DND-41 (cell line): ENCODE results near the gene FHOD3.
"Not testable (repeated sequence)": the region's sequence is repeated elsewhere in the genome, so short reads cannot be mapped to it uniquely, and the experiment has no call there.

Source experiments
- ATAC-seq: fragments of 200-7000 bp; cut with Tn5 transposase; 3 replicates; pipeline ENCODE4 v1.9.1; 2021; ENCODE audit warnings: low read depth; ENCODE audit not compliant: insufficient read depth
- DNase-seq: peaks from one replicate; pipeline ENCODE4 v3.0.0-alpha.2; 2020
- H2AFZ ChIP-seq: 2 replicates; pipeline ENCODE4 v1.6.0; 2012; ENCODE audit warnings: low read depth, low read length
- H3K27ac ChIP-seq: 2 replicates; pipeline ENCODE4 v1.5.1; 2012; ENCODE audit warnings: low read length, inconsistent platforms
- H3K27me3 ChIP-seq: fragments of 200-600 bp; sonication (generic); 2 replicates; pipeline ENCODE4 v1.6.0; 2012; ENCODE audit warnings: low read length, mild to moderate bottlenecking, inconsistent platforms; ENCODE audit not compliant: insufficient read depth, poor library complexity
- H3K36me3 ChIP-seq: 2 replicates; pipeline ENCODE4 v1.5.1; 2012; ENCODE audit warnings: low read length, inconsistent platforms; ENCODE audit not compliant: insufficient read depth
- H3K4me1 ChIP-seq: 2 replicates; pipeline ENCODE4 v1.5.1; 2012; ENCODE audit warnings: mild to moderate bottlenecking, low read length; ENCODE audit not compliant: insufficient read depth
- H3K4me2 ChIP-seq: 2 replicates; pipeline ENCODE4 v1.6.0; 2012; ENCODE audit warnings: mild to moderate bottlenecking, moderate library complexity, low read length, inconsistent platforms; ENCODE audit not compliant: insufficient read depth
- H3K4me3 ChIP-seq, 2 experiments: fragments of 200-600 bp in 1 of 2; shearing (Covaris generic) in 1 of 2; 2 replicates each; pipeline ENCODE4 v1.5.1; 2012 to 2016; ENCODE audit warnings: inconsistent platforms in 2 of 2, low read length in 2 of 2, mild to moderate bottlenecking in 2 of 2, low read depth in 1 of 2, moderate library complexity in 1 of 2
- H3K79me2 ChIP-seq: 2 replicates; pipeline ENCODE4 v1.6.0; 2012; ENCODE audit warnings: low read length, inconsistent platforms; ENCODE audit not compliant: insufficient read depth
- H3K9ac ChIP-seq: 2 replicates; pipeline ENCODE4 v1.6.0; 2012; ENCODE audit warnings: low read depth, mild to moderate bottlenecking, inconsistent platforms, low read length, moderate library complexity
- H3K9me3 ChIP-seq: 2 replicates; pipeline ENCODE4 v1.5.1; 2012; ENCODE audit warnings: low read length, moderate library complexity, mild to moderate bottlenecking, inconsistent platforms; ENCODE audit not compliant: insufficient read depth, severe bottlenecking
- H4K20me1 ChIP-seq: 2 replicates; pipeline ENCODE4 v1.6.0; 2012; ENCODE audit warnings: low read length; ENCODE audit not compliant: insufficient read depth
- EZH2 ChIP-seq: IDR thresholded peaks from 3 replicates; pipeline ENCODE4 v1.6.1; 2012; ENCODE audit warnings: borderline replicate concordance, low read depth, mild to moderate bottlenecking, moderate library complexity, low read length, inconsistent platforms; ENCODE audit not compliant: severe bottlenecking
- TF ChIP-seq, protein P1 (sequence below): IDR thresholded peaks from 2 replicates; pipeline ENCODE4 v1.5.1; 2012; ENCODE audit warnings: borderline replicate concordance, low read length, moderate library complexity, mild to moderate bottlenecking; ENCODE audit not compliant: poor library complexity, severe bottlenecking; ENCODE audit errors: extremely low read depth

FHOD3 gene

DNA sequence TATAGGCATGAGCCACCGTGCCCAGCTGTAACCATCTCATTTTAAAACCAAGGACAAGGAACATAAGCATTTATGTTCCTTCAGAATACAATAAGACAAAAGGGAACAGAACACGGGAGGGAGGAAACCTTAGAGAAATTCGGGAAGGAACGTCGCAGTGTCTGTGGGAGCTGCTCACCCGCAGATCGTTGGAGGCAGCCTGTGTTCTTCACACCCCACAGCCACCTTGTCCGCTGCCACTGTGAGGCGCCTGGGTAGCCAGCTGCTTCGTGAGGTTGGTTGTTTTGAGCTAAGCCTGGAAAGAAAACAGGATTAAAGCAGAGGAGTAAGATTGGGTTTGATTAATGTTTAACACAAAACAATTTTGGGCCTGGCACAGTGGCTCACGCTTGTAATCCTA, 250.0 kb downstream of the FHOD3 start:
- Histone ChIP-seq H3K9ac (no peak overlapping the region), H3K9me3 (no peaks in the 10 kb centered on the region), H3K4me1 (no peaks in the 10 kb centered on the region), H4K20me1 (no peaks in the 10 kb centered on the region), H3K36me3 (no peaks in the 10 kb centered on the region), H3K4me3 (no peak overlapping the region), H2AFZ (no peak overlapping the region), H3K27ac (no peak overlapping the region), H3K79me2 (no peaks in the 10 kb centered on the region), H3K4me2 (no peak overlapping the region), H3K27me3 (no peaks in the 10 kb centered on the region)
- no peak for TF ChIP-seq EZH2
- no peak for ATAC-seq
- no peak for DNase-seq

DNA sequence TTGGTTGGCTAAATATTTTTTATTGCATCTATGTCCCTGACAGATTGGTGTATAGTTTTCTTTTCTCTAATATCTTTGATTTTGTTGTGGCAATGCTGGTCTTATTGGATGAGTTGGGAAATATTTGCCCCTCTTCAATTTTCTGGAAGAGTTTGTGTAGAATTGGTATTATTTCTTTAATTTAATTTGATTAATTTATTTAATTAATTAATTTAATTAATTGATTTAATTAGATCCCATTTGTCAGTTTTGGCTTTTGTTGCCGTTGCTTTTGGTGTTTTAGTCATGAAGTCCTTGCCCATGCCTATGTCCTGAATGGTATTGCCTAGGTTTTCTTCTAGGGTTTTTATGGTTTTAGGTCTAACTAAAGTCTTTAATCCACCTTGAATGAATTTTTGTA, 253.8 kb downstream of the FHOD3 start:
- not testable (repeated sequence) for ATAC-seq, H3K4me1 ChIP-seq, H2AFZ ChIP-seq, H3K4me3 ChIP-seq, H4K20me1 ChIP-seq, DNase-seq, H3K9ac ChIP-seq, H3K27me3 ChIP-seq, H3K4me2 ChIP-seq, H3K36me3 ChIP-seq, H3K9me3 ChIP-seq, H3K79me2 ChIP-seq, H3K27ac ChIP-seq

DNA sequence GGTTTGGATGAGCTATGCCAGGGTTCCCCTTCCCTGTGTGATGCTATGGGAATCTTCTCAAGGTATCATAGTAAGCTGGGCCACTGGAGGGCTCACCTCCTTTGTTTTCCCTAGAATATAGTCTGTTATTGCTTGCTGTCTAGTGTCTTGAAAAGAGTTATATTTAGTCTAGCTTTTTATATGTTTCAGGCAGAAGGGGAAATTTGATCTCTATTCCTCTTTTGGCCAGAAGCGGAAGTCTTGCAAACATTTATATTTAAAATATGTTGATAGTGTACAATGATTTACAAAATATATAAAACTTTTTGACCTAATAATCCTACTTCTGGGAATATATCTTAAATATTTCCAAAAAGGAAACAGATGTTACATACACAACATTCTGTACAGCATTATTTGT, 260.7 kb downstream of the FHOD3 start:
- Histone ChIP-seq H3K4me3 (no peak overlapping the region), H3K9me3 (no peaks in the 10 kb centered on the region), H2AFZ (no peak overlapping the region), H4K20me1 (no peaks in the 10 kb centered on the region), H3K4me2 (no peak overlapping the region), H3K36me3 (no peaks in the 10 kb centered on the region), H3K27ac (no peak overlapping the region), H3K79me2 (no peaks in the 10 kb centered on the region), H3K27me3 (no peaks in the 10 kb centered on the region), H3K9ac (no peak overlapping the region), H3K4me1 (no peaks in the 10 kb centered on the region)
- TF ChIP-seq, protein P1, sequence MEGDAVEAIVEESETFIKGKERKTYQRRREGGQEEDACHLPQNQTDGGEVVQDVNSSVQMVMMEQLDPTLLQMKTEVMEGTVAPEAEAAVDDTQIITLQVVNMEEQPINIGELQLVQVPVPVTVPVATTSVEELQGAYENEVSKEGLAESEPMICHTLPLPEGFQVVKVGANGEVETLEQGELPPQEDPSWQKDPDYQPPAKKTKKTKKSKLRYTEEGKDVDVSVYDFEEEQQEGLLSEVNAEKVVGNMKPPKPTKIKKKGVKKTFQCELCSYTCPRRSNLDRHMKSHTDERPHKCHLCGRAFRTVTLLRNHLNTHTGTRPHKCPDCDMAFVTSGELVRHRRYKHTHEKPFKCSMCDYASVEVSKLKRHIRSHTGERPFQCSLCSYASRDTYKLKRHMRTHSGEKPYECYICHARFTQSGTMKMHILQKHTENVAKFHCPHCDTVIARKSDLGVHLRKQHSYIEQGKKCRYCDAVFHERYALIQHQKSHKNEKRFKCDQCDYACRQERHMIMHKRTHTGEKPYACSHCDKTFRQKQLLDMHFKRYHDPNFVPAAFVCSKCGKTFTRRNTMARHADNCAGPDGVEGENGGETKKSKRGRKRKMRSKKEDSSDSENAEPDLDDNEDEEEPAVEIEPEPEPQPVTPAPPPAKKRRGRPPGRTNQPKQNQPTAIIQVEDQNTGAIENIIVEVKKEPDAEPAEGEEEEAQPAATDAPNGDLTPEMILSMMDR, result no peak
- TF ChIP-seq EZH2, result no peak
- ATAC-seq, result no peak
- DNase-seq, result no peak

DNA sequence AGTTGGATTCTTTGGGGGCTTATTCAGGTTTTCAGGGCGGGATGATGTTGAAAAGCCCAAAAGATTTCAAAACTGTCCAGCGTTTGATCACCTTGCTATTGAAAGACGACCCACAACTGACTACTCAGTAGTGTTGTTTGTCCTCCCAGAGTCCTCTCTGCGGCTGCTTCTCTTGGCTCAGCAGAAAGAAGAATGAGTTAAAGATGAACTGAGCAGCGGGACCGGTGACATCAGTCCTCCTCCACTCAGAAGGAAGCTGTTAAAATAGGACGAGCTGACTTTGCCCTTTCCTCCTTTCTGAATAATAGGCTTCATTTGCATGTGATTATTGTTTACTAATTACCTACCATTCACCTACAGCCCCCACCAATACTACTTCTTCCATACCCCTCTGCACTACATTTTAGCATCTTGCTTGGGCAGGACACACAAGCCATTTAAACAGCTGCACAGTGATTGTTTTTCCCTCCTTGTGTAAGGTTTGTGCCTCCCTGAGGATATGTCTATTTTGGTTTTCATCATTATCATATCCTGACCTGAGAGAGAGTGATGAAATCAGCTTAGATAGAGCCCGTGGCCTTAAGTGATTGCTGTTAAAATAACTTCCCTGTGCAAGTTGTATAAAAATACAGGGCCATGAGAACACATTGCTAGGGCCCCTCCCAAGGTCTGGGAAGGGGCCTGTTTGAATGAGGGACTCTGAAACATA, 261.8 kb downstream of the FHOD3 start:
- Histone ChIP-seq H3K27me3 (no peaks in the 10 kb centered on the region), H3K27ac (no peak overlapping the region), H2AFZ (no peak overlapping the region), H3K4me2 (no peak overlapping the region), H3K9me3 (no peaks in the 10 kb centered on the region), H3K4me1 (no peaks in the 10 kb centered on the region), H3K79me2 (no peaks in the 10 kb centered on the region), H3K9ac (no peak overlapping the region), H3K4me3 (no peak overlapping the region), H4K20me1 (no peaks in the 10 kb centered on the region), H3K36me3 (no peaks in the 10 kb centered on the region)
- no peak for DNase-seq
- TF ChIP-seq, protein P1, result no peak
- no peak for TF ChIP-seq EZH2
- no peak for ATAC-seq
